ENCODE data around the gene AKR1D1.
A peak's percentile ranks its signal among the peaks of the same experiment; 100 is the strongest.
"Not testable (repeated sequence)": the region's sequence is repeated elsewhere in the genome, so short reads cannot be mapped to it uniquely, and the experiment has no call there.

Gene AKR1D1

DNA sequence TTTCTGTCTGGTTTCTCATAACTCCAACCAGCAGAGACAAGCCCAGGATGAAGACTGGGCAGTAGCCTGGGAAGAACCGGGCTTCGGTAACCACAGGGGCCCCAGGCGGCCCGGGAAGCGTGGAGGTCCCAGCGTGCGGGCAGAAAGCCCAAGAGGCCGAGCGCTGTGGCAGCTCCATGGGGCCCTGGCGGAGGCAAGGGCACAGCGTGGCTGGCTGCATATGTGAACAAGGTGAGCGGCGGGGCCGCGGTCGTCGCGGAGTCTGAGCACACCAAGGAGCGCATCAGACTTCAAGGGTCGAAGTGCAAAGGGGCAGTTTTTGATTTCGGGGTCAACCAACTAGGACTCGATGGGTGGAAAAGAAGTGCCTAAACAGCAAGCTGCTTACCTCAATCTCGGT, 45.9 kb downstream of the AKR1D1 start:
- no peak for DNase-seq (ENCODE audit: low spot score)

DNA sequence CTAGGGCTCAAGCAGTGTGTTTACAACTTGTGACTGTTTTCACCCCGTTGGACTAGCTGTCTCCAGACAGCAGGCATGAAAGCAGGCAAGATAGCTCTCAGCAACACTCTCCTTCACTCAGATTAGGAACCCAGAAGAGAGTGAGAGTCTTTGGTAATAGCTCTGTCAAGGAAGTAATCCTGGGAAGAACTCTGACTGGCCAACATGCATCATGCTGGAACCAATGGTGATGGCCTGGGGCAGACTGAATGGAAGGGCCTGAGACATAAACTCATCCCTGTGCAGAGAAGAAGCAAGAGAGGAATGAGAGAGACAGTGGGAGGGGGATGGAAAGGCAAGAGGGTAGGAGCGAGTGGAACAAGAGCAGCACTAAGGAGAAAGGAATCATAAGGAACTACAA, 48.9 kb downstream of the AKR1D1 start:
- DNase-seq (ENCODE audit: low spot score) = no peak

DNA sequence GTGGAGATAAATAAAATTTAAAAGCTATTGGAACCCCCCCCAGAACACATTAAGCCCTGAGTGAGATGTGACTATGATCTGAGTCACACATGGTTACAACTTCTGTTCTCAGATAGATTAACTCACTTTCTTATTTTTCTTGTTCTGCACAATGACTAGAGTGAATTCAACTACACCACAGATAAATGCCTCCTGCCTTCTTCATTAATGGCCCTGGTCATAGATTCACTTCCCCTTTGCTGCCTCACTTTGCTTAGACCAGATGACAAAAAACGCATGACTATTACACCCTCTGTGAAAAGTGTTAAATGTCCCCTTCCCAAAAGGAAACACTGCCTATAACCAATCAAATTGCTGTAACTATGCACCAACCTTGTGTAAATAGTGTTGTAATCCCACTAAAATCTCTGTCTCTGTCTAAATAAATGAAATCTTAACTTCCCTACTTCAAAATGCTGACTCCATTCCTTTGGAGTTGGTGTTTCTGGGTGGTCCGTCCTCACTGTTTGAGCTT, 49.4 kb downstream of the AKR1D1 start:
- no peak for DNase-seq (ENCODE audit: low spot score)

DNA sequence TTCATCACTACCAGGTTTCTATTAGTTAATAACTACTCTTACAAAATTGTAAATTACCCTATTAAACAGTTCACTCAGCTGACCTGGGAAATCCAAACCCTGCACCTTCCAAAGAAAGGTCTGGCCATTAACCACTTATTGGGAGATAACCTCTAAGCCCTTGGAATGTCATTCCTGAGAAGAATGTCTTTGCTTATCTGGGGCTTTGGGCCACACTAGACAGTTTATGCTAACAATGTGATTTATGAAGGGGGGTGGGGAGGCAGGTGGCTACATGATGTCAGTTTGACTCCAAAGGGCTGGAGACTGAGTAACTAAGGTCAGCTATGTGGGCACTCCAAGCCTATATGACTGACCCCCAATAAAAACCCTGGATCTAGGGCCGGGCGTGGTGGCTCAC, 50.7 kb downstream of the AKR1D1 start:
- DNase-seq (ENCODE audit: low spot score) = no peak

DNA sequence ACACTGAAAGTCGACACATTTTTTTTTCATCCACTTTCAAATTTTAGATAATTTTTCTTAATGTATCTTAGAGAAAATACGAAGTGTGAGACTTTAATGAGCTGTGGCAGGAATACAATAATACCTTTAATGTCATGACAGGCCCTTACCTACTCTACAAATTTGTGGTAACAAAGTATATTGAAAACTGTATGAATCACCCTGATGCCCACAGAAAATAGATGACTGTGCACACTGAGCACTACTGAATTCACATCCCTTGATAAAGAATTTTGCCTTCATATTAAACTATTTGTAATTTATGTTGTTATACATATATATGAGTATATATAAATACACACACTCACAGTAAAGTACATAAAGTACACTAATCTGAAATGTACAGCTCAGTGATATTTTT, 51.7 kb downstream of the AKR1D1 start:
- DNase-seq (ENCODE audit: low spot score) = no peak

DNA sequence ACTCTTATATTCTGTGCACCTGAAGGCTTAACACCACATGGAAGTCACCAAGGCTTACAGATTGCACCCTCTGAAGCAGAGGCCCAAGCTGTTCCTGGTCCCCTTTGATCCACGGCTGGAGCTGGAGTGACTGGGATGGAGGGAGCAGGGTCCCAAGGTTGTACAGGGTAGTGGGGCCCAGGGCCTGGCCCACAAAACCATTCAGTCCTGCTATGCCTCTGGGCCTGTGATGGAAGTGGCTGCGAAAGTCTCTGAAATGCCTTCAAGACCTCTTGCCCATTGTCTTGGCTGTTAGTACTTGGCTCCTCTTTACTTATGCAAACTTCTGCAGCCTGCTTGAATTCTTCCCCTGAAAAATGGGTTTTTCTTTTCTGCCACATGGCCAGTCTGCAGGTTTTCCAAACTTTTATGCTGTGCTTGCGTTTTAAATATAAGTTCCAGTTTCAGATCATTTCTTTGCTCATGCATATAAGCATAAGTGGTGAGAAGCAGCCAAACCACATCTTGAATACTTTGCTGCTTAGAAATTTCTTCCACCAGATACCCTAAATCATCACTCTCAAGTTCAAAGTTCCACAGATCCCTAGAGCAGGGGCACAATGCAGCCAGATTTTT, 53.4 kb downstream of the AKR1D1 start:
- DNase-seq (ENCODE audit: low spot score) = no peak

DNA sequence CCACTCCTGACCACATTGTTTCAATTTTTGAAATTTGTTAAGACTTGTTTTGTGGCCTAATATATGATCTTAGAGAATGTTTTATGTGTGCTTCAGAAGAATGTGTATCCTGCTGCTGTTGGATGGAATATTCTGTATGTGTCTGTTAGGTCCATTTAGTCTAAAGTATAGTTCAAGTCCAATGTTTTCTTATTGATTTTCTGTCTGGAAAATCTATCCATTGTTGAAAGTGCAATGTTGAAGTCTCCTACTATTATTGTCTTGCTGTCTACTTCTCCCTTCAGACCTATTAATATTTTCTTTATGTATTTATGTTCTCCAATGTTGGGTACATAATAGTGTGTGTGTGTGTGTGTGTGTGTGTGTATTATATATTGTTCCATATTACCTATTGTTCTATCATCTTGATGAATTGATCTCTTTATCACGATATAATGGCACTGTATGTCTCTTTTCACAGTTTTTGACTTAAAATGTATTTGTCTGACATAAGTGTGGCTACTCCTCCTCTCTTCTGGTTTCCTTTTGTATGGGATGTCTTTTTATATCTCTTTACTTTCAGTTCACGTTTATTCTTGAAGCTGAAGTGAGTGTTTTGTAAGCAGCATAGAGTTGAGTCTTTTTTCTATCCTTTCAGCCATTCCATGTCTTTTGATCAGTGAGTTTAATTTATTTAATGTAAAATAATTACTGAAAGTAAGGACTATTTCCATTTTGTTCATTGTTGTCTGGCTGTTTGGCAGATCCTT, 61.3 kb downstream of the AKR1D1 start:
- no peak for DNase-seq (ENCODE audit: low spot score)

DNA sequence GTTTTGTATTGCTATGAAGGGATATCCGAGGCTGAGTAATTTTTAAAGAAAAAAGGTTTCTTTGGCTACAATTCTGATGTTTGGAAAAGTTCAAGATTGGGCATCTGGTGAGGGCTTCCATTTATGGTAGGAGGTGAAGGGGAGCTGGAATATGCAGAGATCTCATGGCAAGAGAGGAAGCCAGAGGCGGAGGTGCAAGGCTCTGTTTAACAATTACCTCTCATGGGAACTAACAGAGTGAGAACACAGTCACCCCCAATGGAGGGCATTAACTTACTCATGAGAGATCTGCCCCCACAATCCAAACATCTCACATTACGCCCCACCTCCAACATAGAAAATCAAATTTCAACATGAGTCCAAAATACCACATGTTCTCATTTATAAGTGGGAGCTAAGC, 62.0 kb downstream of the AKR1D1 start:
- DNase-seq (ENCODE audit: low spot score) = no peak

DNA sequence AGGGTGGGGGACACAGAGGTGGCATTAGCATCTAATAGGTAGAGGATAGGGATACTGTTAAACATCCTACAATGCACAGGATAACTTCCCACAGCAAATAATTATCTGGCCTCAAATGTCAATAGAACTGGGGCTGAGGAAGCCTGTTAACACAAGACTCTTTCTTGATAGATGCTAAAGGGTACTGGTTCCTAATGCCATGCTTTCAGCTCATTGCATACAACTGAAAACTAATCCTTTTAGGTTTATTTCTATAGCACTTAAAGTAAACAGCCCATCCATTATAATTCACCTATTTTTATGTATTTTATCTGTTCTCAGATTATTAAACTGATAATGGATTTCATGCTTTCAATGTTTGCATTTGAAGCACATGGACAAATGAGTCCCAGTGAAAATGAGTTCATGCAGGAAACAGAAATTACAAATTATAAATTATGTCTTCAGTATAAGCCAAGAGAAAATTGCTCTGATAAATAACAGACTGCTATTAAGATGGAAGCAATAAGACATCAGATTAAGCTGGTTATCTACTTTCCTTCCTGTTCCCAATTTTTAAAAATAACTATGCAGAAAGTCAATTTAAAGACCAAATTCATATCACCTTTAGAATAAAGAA, 66.4 kb downstream of the AKR1D1 start:
- DNase-seq (ENCODE audit: low spot score) = no peak

DNA sequence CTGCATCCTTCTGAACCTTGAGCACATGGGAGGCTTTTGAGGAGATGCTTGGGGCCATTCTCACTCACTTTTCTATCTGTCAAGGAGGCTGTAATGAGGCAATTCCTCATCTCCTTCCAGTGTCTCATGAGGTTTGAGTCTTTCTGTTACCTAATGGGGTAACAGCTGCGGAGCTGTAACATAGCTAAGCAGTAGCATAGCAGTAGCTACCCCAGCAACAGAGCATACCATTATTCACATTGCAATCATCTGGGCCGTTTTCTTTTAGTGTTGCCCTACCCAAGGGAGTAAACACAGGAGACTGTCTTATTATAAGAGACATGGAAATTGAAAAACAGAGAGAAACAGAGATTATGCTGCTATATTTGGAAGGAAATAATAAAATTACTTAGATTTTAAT, 68.7 kb downstream of the AKR1D1 start:
- DNase-seq (ENCODE audit: low spot score) = no peak

DNA sequence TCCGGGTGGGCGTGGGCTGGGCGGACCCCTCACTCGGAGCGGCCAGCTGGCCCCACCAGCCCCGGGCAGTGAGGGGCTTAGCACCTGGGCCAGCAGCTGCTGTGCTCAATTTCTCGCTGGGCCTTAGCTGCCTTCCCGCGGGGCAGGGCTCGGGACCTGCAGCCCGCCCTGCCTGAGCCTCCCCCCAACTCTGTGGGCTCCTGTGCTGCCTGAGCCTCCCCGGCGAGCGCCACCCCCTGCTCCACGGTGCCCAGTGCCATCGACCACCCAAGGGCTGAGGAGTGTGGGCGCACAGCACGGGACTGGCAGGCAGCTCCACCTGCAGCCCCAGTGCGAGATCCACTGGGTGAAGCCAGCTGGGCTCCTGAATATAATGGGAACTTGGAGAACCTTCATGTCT, 70.0 kb downstream of the AKR1D1 start:
- DNase-seq (ENCODE audit: low spot score) = not testable (repeated sequence)

DNA sequence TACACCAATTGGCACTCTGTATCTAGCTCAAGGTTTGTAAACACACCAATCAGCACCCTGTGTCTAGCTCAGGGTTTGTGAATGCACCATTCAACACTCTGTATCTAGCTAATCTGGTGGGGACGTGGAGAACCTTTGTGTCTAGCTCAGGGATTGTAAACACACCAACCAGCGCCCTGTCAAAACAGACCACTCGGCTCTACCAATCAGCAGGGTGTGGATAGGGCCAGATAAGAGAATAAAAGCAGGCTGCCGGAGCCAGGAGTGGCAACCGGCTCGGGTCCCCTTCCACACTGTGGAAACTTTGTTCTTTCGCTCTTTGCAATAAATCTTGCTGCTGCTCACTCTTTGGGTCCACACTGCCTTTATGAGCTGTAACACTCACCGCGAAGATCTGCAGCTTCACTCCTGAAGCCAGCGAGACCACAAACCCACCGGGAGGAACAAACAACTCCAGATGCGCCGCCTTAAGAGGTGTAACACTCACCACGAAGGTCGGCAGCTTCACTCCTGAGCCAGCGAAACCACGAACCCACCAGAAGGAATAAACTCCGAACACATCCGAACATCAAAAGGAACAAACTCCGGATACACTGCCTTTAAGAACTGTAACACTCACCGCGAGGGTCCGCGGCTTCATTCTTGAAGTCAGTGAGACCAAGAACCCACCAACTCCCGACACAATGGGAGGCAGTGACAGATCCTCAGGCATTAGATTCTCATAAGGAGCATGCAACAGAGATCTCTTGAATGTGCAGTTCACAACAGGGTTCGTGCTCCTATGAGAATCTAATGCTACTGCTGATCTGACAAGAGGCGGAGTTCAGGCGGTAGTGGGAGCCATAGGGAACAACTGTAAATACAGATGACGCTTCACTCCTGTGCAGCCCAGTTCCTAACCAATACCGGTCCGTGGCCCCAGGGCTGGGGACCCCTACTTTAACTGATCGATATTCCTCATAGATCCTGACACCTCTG, 70.8 kb downstream of the AKR1D1 start:
- DNase-seq (ENCODE audit: low spot score) = not testable (repeated sequence)

DNA sequence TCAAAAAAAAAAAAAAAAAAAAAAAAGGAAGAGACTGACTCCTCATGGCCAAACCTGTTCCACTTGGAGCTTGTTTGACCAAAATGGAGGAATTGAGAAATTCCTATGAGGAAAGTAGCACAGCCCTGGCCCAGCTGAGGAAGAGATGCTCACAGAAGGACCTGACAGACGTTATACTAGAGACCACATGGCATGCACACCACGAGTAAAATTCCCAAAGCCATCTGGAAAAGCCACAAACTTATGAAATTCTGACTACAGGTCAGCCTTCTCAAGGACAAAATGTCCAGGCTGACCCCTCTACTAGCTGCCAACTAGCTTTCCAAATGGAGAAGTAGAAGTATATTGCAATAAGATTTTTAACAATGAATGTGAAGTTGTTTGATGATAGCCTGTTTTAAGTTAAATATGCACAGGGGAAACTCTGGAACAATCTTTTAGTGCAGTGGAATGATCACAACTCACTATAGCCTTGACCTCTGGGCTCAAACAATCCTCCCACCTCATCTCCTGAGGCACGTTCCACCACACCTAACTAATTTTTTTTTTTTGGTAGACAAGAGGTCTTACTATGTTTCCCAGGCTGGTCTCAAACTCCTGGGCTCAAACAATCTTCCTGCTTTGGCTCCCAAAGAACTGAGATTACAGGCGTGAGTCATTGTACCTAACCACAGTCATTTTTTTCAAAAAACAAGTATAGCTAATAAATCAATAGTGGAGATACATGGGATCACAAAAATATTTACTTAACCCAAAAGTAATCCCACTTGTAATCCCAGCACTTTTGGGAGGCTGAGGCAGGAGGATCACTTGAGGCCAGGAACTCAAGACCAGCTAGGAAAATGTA, 75.7 kb downstream of the AKR1D1 start:
- no peak for DNase-seq (ENCODE audit: low spot score)

DNA sequence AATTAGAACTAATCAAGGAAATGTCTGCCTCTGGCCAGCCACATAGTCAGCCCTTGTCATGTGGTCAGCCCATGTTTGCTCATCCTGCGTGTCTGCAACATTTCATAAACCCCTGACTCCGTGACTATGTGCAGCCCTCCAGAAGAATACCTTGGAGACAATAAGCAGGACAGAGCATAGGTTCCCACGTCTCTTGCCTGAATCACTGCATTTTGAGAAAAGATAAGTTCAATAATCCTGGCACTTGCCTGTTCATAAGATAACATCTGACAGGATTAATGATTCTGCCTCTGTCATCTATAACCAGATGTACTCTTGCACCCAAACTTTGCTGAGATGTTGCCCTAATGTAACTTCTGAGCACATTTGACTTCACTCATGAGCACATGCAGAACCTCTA, 78.4 kb downstream of the AKR1D1 start:
- DNase-seq (ENCODE audit: low spot score) = no peak

DNA sequence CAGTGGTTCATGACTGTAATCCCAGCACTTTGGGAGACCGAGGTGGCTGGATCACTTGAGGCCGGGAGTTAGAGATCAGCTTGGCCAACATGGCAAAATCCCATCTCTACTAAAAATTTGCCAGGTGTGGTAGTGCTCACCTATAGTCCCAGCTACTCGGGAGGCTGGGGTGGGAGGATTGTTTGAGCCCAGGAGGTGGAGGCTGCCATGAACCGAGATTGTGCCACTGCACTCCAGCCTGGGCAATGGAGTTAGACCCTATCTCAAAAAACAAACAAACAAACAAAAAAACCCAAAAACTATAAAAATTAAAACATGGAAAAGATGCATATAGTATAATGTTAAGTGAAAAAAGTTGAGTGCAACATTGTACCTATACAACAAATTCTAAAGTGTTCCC, 81.4 kb downstream of the AKR1D1 start:
- DNase-seq (ENCODE audit: low spot score) = no peak

DNA sequence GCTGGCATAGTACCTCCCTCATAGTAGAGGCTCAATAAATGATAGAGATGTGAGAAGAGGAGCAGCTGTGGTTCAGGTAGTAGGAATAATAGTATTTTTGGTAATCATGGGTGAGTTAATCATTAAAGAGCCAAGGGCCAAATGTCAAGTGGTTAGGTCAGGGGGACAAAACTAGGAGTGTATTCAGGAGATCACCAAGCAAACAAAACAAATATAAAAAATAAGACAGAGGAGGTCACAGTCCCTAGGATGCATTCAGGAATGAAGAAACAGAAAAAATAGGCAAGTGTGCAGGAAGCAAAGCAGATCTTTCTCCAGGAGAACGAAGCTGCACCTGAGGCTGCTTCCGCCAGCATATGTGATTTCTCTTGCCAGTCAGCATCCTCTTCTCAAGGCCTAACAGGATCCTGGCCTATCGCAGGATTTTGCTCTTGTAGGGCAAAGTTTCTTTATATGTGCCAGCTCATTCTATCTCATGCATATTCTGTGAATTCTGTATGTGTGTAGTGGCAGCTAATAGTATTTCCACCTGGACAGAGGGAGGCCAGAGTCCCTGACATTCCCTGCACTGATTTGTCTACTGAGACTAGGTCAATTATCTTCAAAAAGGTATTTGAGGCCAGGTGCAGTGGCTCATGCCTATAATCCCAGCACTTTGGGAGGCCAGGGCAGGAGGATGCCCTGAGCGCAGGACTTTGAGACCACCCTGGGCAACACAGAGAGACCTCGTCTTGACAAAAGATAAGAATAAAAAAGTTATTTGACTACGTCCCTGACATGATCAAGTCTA, 82.7 kb downstream of the AKR1D1 start:
- DNase-seq (ENCODE audit: low spot score) = no peak

DNA sequence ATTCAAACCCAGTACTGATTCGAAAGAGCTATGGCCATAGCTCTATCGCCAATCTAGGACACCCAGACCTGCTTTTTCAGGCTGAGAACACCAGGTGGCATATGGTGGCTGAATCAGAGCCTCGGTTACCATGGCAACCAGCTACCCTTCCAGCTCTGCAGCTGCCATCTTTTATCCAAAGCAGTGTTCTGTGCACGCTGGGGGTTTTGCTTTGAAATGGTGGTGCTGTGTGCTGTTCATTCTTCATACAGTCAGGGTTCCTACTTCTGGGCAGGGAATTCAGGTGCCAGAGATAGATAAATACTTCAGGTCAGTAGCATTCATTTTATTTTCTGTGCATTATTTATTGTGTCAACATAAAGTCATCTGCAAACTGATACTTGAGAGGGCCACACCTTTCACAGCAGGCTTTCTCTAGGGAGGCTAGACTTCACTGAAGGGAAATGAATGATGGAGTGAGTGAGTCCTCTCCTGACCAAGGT, 85.4 kb downstream of the AKR1D1 start:
- DNase-seq (ENCODE audit: low spot score) = peak; percentile 97

DNA sequence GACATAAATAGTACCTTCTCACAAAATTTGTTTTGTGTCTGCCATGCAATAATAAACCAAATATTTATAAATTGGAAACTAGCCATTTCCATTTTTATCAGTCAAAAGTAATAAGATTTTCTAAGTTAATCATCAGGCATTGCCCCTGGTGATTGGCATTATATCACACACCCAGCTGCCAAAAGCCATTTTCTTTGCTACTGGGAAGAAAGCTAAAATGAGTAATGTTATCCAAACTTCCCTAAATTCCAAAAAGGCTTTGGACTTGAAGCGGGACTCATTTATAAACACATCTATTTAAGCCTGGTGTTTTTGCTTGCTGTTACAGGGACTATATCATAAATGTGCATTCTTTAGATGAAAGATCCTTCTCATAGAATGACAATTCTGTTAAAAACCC, 86.0 kb downstream of the AKR1D1 start:
- DNase-seq (ENCODE audit: low spot score) = no peak

DNA sequence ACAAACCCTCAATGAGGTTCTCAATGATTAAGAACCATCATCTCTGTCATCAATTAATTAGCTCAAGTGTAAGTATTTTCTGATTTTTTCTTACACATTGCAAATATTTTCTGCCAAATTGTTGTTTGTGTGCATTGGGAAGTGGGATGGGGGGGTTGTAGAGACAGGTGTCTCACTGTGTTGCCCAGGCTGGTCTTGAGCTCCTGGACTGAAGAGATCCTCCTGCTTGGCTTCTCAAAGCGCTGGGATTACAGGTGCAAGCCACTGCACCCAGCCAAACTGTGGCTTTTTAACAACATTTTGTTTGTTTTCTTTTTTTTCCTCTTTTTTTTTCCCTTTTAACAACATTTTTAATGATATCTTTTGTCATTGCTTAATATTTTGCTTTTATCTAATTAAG, 87.5 kb downstream of the AKR1D1 start:
- no peak for DNase-seq (ENCODE audit: low spot score)

DNA sequence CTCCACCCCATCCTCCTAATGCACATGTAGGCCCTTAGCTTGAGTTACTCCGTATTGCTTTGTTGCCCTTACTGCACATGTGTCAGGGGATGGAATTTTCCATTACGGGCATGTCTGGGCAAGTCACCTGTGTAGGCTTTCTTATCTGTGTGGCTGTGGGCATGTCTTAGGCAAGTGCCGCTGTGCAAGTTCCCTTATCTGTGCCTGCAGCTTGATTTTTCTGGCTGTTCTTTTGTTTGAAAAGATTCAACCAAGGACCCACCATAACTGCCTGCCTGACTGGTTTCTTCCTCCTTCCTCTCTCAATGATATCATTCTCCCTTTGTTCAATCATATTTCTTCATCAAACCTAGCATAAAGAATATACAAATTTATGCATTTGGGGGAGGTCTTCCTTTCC, 88.5 kb downstream of the AKR1D1 start:
- DNase-seq (ENCODE audit: low spot score) = peak; percentile 52
